ENCODE results near the gene EPHB1.

Gene EPHB1

GRCh38 chr3:135154186-135154585 lies 359.1 kb downstream of the EPHB1 start:
- TF ChIP-seq ZFX (IDR thresholded peaks at IDR 0.05): no peak
- TF ChIP-seq CTCF (conservative IDR thresholded peaks at IDR 0.05): no peak
- H3K27ac ChIP-seq: no peak overlapping the region

GRCh38 chr3:135155228-135155627 lies 360.2 kb downstream of the EPHB1 start:
- no peak overlapping the region for H3K27ac ChIP-seq
- no peak for TF ChIP-seq ZFX (IDR thresholded peaks at IDR 0.05)
- TF ChIP-seq CTCF (conservative IDR thresholded peaks at IDR 0.05): no peak

- no peak overlapping the region for H3K27ac ChIP-seq
- TF ChIP-seq CTCF (conservative IDR thresholded peaks at IDR 0.05): no peak
- no peak for TF ChIP-seq ZFX (IDR thresholded peaks at IDR 0.05)
Observed at GRCh38 chr3:135155791-135156190, 360.7 kb downstream of the EPHB1 start.

GRCh38 chr3:135157045-135157740 lies 362.1 kb downstream of the EPHB1 start:
- TF ChIP-seq ZFX (IDR thresholded peaks at IDR 0.05) (no peak), CTCF (conservative IDR thresholded peaks at IDR 0.05) (no peak)

GRCh38 chr3:135158520-135158919 lies 363.5 kb downstream of the EPHB1 start:
- TF ChIP-seq ZFX (IDR thresholded peaks at IDR 0.05): no peak
- TF ChIP-seq CTCF (conservative IDR thresholded peaks at IDR 0.05): no peak
- no peak overlapping the region for H3K27ac ChIP-seq

More at GRCh38 chr3:135157045-135157740, 362.1 kb downstream of the EPHB1 start:
- no peak overlapping the region for H3K27ac ChIP-seq

GRCh38 chr3:135159681-135160247 lies 364.7 kb downstream of the EPHB1 start:
- no peak for TF ChIP-seq CTCF (conservative IDR thresholded peaks at IDR 0.05)
- no peak for TF ChIP-seq ZFX (IDR thresholded peaks at IDR 0.05)
- no peak overlapping the region for H3K27ac ChIP-seq

GRCh38 chr3:135161425-135161824 lies 366.4 kb downstream of the EPHB1 start:
- H3K27ac ChIP-seq: no peak overlapping the region
- TF ChIP-seq ZFX (IDR thresholded peaks at IDR 0.05) (no peak), CTCF (conservative IDR thresholded peaks at IDR 0.05) (no peak)

Measured in C4-2B (cell line).